ENCODE measurements around the gene BPI.
A peak's percentile ranks its signal among the peaks of the same experiment; 100 is the strongest.

BPI gene

GRCh38 chr20:38320221-38320620 is 16.3 kb downstream of the BPI start:
- no peak overlapping the region for H2AFZ ChIP-seq (ENCODE audit: low read depth, low read length, severe bottlenecking)
- TF ChIP-seq CTCF (IDR thresholded peaks at IDR 0.05; ENCODE audit: insufficient read depth, low read length, poor library complexity, severe bottlenecking) (no peak), EZH2phosphoT487 (conservative IDR thresholded peaks at IDR 0.05; ENCODE audit: low read length) (no peak)
- H3K27ac ChIP-seq (ENCODE audit: low read depth, low read length), result no peak overlapping the region
- no peaks in the 10 kb centered on the region for H3K27me3 ChIP-seq (ENCODE audit: low read length)
- no peaks in the 10 kb centered on the region for H3K9me3 ChIP-seq (ENCODE audit: insufficient read depth, low read length)
- no peak overlapping the region for H3K4me3 ChIP-seq (ENCODE audit: insufficient read depth, low read length, poor library complexity, severe bottlenecking)
- no peaks in the 10 kb centered on the region for H3F3A ChIP-seq (ENCODE audit: insufficient read depth)
- H4K20me1 ChIP-seq (ENCODE audit: low read depth, low read length), result no peaks in the 10 kb centered on the region
- H3K4me2 ChIP-seq (ENCODE audit: low read depth, low read length, poor library complexity, severe bottlenecking), result no peak overlapping the region
- no peaks in the 10 kb centered on the region for H3K9me2 ChIP-seq (replicated peaks; ENCODE audit: insufficient read depth, low read length)
- no peaks in the 10 kb centered on the region for H3K79me2 ChIP-seq (ENCODE audit: insufficient read depth, low read length)
- no peak overlapping the region for H3K9ac ChIP-seq (ENCODE audit: low read length)
- H3K36me3 ChIP-seq (ENCODE audit: low read length), result no peaks in the 10 kb centered on the region

GRCh38 chr20:38321959-38322598 is 18.1 kb downstream of the BPI start:
- Histone ChIP-seq H3K9me2 (replicated peaks; ENCODE audit: insufficient read depth, low read length) (no peaks in the 10 kb centered on the region), H4K20me1 (ENCODE audit: low read depth, low read length) (no peaks in the 10 kb centered on the region), H3K79me2 (ENCODE audit: insufficient read depth, low read length) (no peaks in the 10 kb centered on the region), H3F3A (ENCODE audit: insufficient read depth) (no peaks in the 10 kb centered on the region), H3K9me3 (ENCODE audit: insufficient read depth, low read length) (no peaks in the 10 kb centered on the region; the same call in 1 of the 2 replicates), H2AFZ (ENCODE audit: low read depth, low read length, severe bottlenecking) (no peak overlapping the region), H3K27me3 (ENCODE audit: low read length) (no peaks in the 10 kb centered on the region), H3K36me3 (ENCODE audit: low read length) (no peaks in the 10 kb centered on the region), H3K9ac (ENCODE audit: low read length) (no peak overlapping the region), H3K4me3 (ENCODE audit: insufficient read depth, low read length, poor library complexity, severe bottlenecking) (no peak overlapping the region), H3K27ac (ENCODE audit: low read depth, low read length) (no peak overlapping the region), H3K4me2 (ENCODE audit: low read depth, low read length, poor library complexity, severe bottlenecking) (no peak overlapping the region)
- TF ChIP-seq EZH2phosphoT487 (conservative IDR thresholded peaks at IDR 0.05; ENCODE audit: low read length) (no peak), CTCF (IDR thresholded peaks at IDR 0.05; ENCODE audit: insufficient read depth, low read length, poor library complexity, severe bottlenecking) (peak; percentile 34)

GRCh38 chr20:38324159-38324558 is 20.2 kb downstream of the BPI start:
- Histone ChIP-seq H2AFZ (ENCODE audit: low read depth, low read length, severe bottlenecking) (no peak overlapping the region), H3K79me2 (ENCODE audit: insufficient read depth, low read length) (no peaks in the 10 kb centered on the region), H3K27ac (ENCODE audit: low read depth, low read length) (no peak overlapping the region), H3K36me3 (ENCODE audit: low read length) (no peaks in the 10 kb centered on the region), H3K9me3 (ENCODE audit: insufficient read depth, low read length) (no peaks in the 10 kb centered on the region; the same call in 1 of the 2 replicates), H3K27me3 (ENCODE audit: low read length) (no peaks in the 10 kb centered on the region), H3K9ac (ENCODE audit: low read length) (no peak overlapping the region), H3K4me3 (ENCODE audit: insufficient read depth, low read length, poor library complexity, severe bottlenecking) (no peak overlapping the region), H3K4me2 (ENCODE audit: low read depth, low read length, poor library complexity, severe bottlenecking) (no peak overlapping the region), H3K9me2 (replicated peaks; ENCODE audit: insufficient read depth, low read length) (no peaks in the 10 kb centered on the region), H3F3A (ENCODE audit: insufficient read depth) (no peaks in the 10 kb centered on the region), H4K20me1 (ENCODE audit: low read depth, low read length) (no peaks in the 10 kb centered on the region)
- no peak for TF ChIP-seq EZH2phosphoT487 (conservative IDR thresholded peaks at IDR 0.05; ENCODE audit: low read length)

- H3K27ac ChIP-seq (ENCODE audit: low read depth, low read length), result no peak overlapping the region
- TF ChIP-seq EZH2phosphoT487 (conservative IDR thresholded peaks at IDR 0.05; ENCODE audit: low read length) (no peak), CTCF (IDR thresholded peaks at IDR 0.05; ENCODE audit: insufficient read depth, low read length, poor library complexity, severe bottlenecking) (no peak)
- H3K79me2 ChIP-seq (ENCODE audit: insufficient read depth, low read length), result no peaks in the 10 kb centered on the region
- H3K4me3 ChIP-seq (ENCODE audit: insufficient read depth, low read length, poor library complexity, severe bottlenecking), result no peak overlapping the region
- no peaks in the 10 kb centered on the region for H3K9me2 ChIP-seq (replicated peaks; ENCODE audit: insufficient read depth, low read length)
- H4K20me1 ChIP-seq (ENCODE audit: low read depth, low read length), result no peaks in the 10 kb centered on the region
- H3K36me3 ChIP-seq (ENCODE audit: low read length), result no peaks in the 10 kb centered on the region
- no peaks in the 10 kb centered on the region for H3K27me3 ChIP-seq (ENCODE audit: low read length)
- H3F3A ChIP-seq (ENCODE audit: insufficient read depth), result no peaks in the 10 kb centered on the region
- H2AFZ ChIP-seq (ENCODE audit: low read depth, low read length, severe bottlenecking), result no peak overlapping the region
- H3K4me2 ChIP-seq (ENCODE audit: low read depth, low read length, poor library complexity, severe bottlenecking), result no peak overlapping the region
- no peaks in the 10 kb centered on the region; the same call in 1 of the 2 replicates for H3K9me3 ChIP-seq (ENCODE audit: insufficient read depth, low read length)
- no peak overlapping the region for H3K9ac ChIP-seq (ENCODE audit: low read length)
Observed at GRCh38 chr20:38325167-38325566, 21.2 kb downstream of the BPI start.

Measured in SU-DHL-6 (cell line).